HG03175 (cell line): ENCODE measurements around the gene RAI1.
A peak's percentile ranks its signal among the peaks of the same experiment; 100 is the strongest.

ENCODE experiments used
- ATAC-seq: cut with Tn5 transposase; IDR thresholded peaks from one replicate; pipeline ENCODE4 v1.9.1; 2021; ENCODE audit warnings: mild to moderate bottlenecking, moderate library complexity; ENCODE audit not compliant: unreplicated experiment

Gene RAI1

DNA sequence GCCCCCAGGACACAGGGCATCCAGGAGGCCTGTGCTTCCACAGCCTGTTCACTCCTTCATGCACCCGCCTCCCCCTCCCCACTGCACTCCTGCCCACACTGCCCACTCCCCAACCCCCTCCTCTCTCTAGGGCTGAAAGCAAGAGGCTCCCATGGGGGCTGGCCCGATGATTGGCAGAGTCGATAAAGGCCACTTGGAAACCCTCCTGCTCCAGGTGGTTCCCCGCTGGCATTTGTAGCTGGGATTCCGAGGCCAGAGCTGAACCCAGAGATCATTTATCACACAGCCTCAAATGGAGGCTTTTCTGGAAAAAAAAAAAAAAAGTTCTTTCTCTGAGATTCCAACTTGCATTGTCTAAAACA lies 81.5 kb downstream of the RAI1 start:
- no peak for ATAC-seq

DNA sequence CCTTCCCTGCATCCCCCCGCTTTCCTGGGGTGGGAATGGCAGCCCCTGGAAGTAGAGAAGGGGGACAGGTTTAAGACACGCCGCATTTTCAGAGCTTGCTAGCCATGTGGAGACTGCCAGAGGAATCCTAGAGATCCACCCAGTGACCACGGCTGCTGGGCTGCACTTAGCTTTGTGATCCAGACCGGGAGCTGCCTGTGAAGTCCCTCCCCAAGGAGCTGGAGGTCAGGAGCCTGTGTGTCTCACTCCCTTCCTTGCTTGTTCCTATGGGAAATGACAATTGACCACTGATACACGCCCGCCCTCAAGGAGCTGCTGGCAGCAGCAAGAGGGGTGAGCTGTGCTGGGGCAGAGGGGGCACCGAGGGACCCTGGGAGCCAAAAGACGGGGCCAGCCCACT lies 81.9 kb downstream of the RAI1 start:
- no peak for ATAC-seq

DNA sequence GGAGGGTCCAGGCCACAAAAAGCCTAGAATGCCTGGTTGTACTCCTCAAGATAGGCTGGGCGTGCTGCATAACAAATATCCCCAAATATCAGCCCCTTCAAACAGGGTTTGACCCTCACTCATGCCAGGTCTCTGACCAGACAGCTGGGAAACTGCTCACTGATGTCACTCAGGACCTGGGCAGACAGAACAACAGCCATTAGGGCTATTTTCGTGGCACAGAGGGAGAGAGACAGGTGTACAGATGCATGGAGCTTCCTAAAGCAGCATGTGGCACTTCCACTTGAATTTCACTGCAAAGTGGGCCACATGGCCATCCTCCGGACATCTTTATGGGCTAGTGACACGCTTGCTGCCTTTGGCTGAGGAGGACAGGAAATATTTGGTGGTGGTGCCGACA lies 82.5 kb downstream of the RAI1 start:
- no peak for ATAC-seq

DNA sequence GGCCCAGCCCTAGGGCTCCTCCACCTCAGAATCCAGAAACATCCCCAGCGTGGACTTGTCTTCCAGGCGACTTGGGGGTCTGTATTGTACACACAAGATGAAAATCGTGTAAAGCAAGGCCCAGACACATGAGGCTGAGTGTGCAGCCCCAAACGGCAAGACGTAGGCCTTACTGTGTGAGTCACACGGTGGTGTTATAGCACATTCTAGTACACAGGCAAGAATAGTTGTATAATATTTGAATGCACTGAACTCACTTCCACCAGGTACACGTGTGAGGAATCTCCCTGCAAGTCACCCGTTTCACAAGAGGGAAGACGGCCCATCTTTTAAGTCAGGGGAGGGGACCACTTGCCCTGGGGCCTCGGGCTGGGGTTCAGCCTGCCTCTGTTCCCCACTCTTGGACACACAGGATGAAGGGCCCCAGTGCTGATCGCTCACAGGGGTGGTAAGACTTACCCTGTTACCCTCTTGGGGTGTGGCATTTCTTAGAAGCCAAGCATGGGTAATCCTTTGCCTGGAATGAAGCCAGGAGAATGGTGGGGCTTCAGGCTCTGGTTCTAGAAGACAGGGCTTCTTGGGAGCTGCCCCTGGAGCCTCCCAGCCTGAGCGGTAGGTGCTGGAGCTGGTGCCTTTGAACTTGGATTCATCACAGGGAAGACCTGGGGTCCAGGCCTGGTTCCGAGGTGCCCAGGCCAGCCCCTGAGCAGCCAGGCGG lies 84.3 kb downstream of the RAI1 start:
- ATAC-seq: no peak

DNA sequence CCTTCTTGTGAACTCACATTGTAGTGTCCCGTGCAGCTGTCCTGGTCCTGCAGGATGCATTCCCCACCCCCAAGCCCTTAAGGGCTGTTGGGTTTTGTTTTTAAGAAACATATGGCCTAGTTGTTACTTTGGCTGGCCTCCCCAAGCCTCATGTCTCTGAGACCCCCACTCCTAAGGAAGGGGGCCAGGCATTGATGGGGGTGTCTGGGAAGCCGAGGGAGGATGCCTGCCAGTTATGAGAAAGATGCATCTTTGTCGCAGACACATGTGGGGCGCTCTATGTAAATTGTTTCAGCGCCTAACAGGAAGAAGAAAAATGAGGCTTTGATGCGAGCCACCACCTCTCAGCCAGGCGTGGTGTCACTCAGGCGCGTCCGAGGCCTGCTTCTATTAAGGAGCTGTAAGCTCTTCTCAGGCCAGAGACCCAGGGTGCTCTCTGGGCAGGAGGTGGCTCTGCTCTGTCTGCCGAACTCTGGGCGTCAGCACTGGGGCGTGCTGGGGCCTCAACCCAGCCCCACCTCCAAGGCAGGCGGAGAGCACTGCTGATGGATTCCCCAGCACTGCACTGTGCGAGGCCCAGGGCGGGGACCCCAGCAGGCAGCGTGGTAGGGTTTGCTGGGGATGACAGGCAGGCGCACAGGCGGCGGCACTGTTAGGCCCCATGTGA lies 85.0 kb downstream of the RAI1 start:
- ATAC-seq: peak; percentile 65

DNA sequence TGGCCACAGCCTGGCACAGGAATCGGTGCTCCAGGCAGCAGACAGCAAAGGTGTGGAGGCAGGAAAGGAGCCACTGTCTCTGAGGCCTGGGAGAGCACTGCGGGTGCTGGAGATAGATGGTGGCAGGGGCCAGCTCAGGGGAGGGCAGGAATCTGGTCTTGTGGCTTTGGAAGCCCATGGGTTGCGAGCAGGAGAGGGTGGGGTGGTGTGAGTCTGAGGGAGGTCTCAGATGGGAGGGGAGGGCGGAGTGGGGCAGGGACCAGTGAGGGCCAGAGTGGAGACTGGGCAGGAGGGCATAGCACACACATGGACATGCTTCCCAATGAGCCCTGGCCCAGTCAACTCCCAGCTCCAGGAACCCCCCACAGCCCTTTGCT lies 85.5 kb downstream of the RAI1 start:
- ATAC-seq: no peak

DNA sequence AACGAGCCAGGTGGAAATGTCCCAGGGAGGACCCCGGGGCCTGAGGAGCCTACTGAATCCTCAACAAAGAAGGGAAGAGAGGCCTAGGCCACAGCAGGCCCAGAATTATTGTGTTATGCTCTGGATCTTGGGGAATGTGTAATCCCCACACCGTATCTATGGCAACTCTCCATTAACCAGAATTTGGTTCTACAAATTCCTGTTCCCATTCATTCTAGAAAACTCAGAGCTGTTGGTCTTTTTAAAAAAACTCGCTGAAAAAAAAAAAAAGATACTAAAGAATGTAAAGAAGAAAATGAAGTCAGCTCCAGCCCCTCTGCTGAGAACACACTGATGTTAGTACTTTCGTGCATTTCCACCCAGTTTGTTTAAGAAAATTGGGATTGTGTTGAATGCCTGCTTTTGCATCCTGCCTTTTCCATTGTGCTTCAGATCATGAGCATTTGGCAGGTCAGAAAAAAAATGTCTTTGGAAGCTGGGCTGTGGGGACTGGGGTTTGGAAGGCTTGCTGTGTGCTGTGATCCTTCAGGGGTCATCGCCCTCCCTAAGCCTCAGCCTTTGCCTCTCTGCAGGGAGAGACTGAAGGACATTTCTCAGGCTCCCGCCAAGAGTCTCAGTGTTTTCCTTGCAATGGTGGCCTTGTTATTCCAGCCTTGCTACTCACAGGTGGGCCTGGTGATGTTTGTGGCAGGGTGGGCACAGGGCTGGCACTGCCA lies 86.1 kb downstream of the RAI1 start:
- ATAC-seq: no peak

DNA sequence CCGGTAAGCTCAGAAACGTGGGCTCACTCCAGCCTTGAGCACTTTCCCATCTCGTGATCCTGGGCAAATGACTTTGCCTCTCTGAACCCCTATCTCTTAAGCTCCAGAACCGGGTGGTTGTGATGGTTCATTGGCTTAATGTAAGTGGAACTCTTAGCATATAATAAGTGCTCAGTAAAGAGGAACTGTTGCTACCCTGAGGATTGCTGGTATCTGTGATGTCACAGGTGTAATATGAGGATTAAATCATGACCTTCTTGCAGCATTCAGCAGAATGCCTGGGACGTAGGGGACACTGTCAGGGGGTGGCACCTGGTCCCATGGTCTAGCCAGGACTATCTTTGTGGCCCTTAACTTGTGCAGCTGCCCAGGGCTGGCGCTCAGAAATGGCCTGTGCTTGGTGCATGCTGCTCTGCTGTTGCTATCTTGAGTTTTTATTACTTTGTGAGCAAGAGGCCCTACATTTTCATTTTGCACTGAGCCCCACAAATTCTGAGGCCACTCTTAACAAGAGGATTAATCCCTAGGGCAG lies 86.7 kb downstream of the RAI1 start:
- ATAC-seq: no peak

DNA sequence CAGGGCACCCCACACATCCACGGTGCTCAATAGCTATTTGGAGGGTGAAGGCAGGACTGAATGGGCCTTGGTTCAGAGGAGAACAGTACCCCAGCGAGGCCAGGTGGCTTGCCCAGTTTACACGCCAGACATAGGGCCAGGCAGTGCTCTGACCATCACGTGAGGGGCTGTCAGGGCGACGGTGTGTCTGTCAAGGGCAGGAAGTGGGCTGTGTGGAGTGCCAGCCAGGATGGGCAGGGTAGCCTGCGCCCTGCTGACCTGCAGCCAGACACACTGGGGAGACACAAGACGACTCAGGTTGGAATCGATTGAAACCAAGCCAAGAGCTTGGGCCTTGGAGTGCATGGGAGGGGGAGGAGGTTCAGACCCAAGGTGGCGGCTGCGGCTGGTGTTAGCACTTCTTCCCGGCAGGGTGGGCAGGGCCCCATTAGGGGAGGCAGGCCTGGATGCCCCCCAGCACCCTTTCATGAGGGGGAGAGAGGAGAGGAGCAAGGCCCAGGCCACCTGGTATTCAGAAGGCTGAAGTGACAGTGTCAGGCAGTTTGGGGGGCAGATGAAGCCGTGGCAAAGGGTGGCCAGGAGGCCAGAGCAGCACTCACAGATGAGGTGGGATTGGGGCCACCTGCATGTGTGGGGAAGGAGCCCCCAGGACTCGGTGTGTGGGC lies 87.3 kb downstream of the RAI1 start:
- ATAC-seq: no peak

DNA sequence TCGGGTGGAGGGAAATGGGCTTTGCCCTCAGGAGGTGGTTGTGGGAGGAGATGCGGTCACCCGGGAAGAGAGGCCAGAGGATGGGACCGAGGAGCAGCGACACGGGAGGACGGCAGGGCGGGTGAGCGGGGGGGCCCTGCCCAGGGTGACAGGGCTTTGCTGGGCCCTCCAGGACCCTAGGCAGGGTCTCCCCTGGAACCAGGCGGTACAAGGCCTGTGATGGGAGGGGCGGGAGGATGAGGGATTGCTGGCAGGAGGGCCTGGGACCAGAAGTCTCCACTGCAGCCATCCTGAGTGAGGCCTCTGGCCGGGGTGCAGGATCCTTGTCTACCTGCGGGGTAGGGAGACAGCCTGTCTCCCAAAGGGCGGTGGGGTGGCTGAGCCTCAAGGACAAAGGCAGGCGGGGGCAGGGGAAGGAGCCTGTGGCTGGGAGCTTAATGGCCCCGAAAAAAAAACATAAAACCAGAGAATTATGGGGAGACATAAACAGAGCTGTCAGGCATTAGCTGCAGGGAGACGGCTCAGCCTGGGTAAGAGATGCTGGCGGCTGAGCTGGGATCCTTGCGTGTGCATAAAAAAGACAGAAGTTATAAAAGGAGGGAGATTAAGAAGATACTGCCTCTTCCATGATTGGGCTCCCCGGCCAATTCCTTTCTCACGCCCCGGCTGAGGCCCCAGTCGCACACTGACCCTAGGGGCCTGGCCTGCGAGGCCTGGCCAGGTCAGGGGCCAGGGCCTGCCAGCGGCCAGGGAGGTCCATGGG lies 88.8 kb downstream of the RAI1 start:
- ATAC-seq: no peak

DNA sequence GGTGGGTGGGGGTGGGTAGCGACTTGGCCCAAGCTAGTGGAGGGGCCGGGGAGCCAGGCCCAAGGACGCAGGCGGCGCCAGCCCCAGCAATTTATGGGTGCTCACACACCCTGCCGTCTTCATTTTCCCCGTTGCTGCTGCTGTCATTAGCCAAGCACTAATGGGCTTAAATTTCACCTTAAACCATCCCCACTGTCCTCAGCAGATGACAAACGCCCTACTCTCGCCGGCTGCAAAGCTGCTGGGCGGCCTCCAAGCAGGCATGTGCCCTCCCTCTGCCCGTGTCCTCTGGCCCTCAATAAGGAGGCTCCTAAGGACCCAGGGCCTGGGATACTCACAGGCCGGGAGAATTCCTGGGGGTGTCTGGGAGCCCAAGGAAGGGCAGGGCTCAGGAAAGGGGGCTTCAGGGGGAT lies 89.4 kb downstream of the RAI1 start:
- ATAC-seq: no peak

DNA sequence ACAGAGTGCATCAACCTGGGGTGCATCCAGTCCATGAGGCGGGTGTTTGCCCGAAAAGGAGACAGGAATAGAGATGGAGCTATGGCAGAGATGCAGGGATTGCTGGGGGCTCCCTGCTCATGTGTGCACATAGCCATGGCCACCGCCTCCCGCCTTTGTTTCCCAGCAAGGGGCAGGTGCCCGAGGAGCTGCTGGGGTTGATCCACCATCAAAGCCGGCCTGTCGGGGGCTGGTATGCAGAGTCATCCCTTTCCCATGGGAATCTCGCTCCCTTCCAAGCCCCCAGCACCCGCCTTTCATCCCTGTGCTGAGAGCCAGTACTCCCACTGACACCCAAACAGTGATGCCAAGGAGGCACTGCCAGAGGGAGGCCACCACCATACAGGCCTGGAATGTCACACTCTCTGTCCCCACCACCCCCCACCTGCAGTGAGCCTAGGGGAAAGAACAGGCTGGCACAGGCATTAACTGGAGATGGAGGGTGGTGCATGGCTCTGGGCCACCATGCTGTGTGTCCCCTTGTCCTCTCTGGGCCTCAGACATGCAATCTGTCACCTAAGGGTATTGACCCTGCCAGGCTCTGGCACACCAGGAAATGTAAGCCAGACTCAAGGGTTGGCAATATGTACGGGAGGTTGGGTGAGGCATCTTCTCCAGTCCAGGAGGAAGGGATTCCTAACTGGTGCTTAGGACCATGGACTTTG lies 90.4 kb downstream of the RAI1 start:
- ATAC-seq: no peak

DNA sequence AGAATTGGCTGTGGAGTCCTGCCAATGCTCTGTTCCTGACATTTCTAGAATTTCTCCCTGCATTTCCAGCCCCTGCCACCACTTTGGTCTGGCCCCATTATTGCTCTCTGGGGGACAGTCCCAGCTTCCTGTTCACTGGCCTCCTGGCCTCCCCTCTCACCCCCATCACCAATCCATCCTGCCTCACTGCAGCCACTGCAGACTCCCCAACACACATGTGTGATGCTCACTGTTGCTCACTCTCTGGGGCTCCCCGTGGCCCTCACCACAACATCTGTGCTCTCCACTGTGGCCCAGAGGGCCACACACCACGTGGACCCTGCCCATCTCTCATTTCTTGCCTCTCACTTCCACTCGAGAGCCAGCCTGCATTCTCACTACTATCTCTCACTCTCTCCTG lies 91.0 kb downstream of the RAI1 start:
- no peak for ATAC-seq

DNA sequence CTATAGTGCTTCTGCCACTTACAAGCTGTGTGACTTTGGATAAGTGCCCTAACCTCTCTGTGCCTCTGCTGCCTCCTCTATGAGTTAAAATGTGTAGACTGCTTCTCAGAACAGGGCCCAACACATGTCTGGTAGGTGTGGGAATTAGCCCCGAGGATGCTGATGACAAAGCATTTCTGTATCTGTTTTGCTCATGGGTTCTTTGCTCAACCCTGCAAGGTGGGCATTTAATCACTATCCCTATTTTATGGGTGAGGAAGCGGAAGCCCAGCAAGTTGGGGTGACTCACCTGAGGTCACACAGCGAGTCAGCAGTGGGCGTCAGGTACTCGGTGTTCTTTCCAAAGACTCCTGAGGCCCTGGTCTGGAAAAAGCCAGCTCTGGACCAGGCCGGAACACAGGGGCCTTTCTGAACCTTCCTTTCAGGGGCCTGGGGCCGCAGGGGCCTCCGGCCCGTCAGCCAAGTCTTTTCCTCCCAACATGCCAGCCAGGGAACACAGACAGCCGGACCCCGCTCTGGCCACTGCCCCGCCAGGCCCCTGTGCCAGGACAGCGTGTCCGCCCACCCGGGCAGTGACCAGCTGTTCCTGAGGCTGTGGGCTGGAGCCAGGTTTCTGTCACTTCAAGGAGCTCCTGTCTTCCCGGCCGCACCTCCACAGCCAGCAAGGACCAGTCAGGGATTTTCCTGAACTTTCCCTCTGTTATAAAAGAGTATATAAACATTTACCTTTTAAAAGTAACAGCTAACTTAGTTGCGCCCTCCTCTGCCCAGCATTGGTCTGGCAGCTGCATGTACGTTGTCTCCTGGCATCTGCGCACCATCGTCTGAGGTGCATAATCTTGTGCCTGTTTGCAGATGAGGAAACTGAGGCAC lies 93.0 kb downstream of the RAI1 start:
- ATAC-seq: no peak

DNA sequence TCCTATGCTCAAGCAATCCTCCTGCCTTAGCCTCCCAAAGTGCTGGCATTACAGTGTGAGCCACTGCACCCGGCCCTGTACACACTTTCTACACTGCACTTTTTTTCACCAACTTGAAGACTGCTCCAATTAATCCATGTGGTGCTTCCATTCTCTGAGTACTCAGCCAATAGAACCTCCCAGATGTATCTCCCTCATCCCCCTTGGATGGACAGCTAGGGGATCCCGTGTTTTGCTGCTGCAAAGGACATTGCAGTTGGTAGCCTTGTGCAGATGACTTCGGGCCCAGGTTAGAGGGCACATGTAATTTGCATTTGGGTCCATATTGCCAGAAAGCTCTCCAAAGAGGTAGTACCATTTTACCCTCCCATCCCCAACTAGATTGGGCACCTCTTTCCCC lies 95.6 kb downstream of the RAI1 start:
- ATAC-seq: no peak

DNA sequence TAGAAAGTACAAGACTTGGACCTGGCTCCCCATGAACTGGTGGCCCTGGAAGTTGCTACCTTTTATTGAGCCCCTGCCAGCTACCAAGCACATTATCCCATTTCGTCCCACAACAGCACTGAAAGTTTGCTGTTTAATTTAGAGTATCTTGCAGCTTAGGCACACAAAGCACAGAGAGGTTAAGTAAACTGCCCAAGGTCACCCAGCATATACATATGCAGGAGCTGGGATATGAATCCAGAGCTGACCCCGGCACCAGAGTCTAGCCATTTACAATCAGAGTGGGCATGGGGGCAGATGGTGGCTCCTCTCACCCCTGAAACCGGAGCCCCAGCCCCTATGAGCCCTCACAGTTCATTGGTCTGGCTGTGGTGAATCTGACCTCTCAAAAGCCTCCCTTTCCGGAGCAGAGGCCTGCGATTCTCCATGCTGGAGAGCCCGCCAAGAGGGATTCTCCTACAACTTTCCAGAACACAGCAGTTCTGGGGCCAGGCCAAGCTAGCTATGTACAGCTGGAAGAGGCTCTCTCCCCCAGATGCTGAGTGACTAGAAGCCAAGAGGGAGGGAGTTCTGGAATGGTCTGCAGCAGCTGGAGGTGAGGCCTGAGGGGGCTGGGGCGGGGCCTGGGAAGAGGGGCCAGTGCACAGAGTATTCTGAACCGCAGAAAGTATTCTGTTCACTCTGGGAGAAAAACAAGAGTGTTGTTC lies 97.2 kb downstream of the RAI1 start:
- ATAC-seq: no peak

DNA sequence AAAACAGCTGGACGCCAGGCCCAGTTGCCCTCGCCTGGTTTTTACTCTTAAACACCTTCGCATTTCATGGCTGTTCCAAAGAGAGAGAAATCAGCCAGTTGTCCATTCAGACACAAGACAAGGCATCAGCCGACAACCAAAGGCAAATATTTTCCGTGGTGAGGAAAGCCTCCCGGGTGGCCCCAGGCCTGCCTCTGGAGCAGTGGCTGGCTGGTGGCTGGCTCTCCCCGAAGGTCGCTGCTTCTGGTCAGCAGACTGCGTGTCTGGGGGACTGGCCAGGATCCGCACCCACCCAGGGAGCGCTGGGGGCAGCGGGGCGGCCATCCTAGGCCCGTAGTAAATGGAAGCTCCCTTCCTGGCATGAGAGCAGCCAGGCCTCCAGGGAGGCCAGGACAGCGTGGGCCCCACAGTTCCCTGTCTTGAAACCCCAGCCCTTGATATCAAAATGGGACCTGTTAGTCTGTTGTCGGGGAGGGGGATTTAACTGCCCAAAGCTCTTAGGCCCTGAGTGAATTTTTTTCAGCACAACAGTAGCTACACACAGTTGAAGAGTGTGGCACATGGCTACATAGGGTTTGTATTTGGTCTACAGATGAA lies 97.9 kb downstream of the RAI1 start:
- ATAC-seq: no peak

DNA sequence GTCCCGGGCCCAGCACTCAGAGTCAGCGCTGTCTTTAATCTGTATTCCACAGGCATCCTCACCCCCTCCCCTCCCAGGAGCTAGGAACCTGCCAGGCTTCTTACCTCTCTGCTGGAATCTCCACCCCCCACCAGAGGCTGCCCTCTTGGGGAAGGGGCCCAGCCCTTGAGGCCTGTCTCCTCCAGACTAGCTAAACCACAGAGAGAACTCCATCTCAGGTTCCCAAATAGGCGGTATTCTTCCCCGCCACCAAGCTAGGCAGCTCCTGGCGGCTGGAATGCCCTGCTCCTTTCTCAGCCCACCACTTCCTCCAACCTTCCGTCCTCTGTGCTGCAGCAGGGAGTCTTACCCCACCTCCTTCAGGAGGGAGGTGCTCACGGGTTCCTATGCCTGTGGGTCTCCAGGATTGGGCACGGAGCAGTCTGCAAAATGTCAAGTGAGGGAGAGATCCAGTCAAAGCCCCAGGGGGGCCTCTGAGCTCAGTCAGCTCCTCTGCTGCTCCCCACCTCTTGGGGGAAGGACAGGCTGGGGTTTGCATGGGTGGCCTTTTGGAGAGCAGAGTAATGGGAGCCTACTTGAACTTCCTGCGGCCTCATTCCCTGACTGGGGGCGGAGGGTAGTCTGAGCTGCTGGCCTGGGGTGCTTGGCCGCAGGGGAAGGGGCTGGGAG lies 99.8 kb downstream of the RAI1 start:
- no peak for ATAC-seq
